Measurements from ENCODE around the gene PAX6. TPM values are rescaled to one million over a fixed set of nuclear protein-coding genes. Genes with fewer than 3 reads are reported as not detected.

PAX6 gene
- total RNA-seq, 1 donor from 2014 or later, result not detected

- H3K4me3 ChIP-seq (ENCODE audit: low read depth, low read length), result no peak overlapping the region
- no peak for TF ChIP-seq CTCF (conservative IDR thresholded peaks at IDR 0.05; ENCODE audit: low read depth, low read length)
- no peak for DNase-seq (ENCODE audit: low read depth)
These were observed 30.6 kb downstream of the PAX6 start for GRCh38 chr11:31780480-31780971.

- H3K4me3 ChIP-seq (ENCODE audit: low read depth, low read length), result no peak overlapping the region
- no peak for TF ChIP-seq CTCF (conservative IDR thresholded peaks at IDR 0.05; ENCODE audit: low read depth, low read length)
- DNase-seq (ENCODE audit: low read depth), result no peak
These were observed 31.0 kb downstream of the PAX6 start for GRCh38 chr11:31780078-31780477.

GRCh38 chr11:31779374-31779791 is 31.7 kb downstream of the PAX6 start:
- no peak for DNase-seq (ENCODE audit: low read depth)
- TF ChIP-seq CTCF (conservative IDR thresholded peaks at IDR 0.05; ENCODE audit: low read depth, low read length), result no peak
- H3K4me3 ChIP-seq (ENCODE audit: low read depth, low read length), result no peak overlapping the region

- no peak for TF ChIP-seq CTCF (conservative IDR thresholded peaks at IDR 0.05; ENCODE audit: low read depth, low read length)
- no peak for DNase-seq (ENCODE audit: low read depth)
- no peak overlapping the region for H3K4me3 ChIP-seq (ENCODE audit: low read depth, low read length)
These were observed 38.7 kb downstream of the PAX6 start for GRCh38 chr11:31772412-31772811.

- no peak overlapping the region for H3K4me3 ChIP-seq (ENCODE audit: low read depth, low read length)
- DNase-seq (ENCODE audit: low read depth), result no peak
- no peak for TF ChIP-seq CTCF (conservative IDR thresholded peaks at IDR 0.05; ENCODE audit: low read depth, low read length)
These were observed 41.0 kb downstream of the PAX6 start for GRCh38 chr11:31770011-31770700.

- no peak overlapping the region for H3K4me3 ChIP-seq (ENCODE audit: low read depth, low read length)
- TF ChIP-seq CTCF (conservative IDR thresholded peaks at IDR 0.05; ENCODE audit: low read depth, low read length), result no peak
- DNase-seq (ENCODE audit: low read depth), result no peak
These were observed 42.1 kb downstream of the PAX6 start for GRCh38 chr11:31768749-31769640.

Data from epithelial cell of proximal tubule (primary cell).